NCI-H1092 treated with DMSO at 0.1 percent for 48 hours (cell line): ENCODE measurements around the gene RSBN1L.

Source experiments
- DNase-seq: peaks from one replicate; lab custom pipeline; 2025; lab: John Stamatoyannopoulos, UW

The RSBN1L gene

DNA sequence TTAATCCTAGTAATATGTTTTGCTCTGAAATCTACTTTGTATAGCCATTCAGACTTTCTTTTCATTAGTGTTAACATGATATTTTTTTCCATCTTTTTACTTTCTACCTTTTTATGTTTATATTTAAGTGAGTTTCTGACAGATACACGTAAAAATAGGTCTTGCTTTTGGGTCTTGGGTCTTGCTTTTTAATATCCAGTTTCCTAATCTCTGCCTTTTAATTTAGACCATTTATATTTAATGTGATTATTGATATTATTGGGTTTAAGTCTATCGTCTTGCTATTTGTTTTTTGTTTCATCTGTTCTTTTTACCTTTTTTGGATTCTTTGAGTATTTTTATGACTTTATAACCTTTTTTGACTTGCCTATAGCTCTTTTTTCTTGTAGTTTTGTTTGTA is 110.2 kb downstream of the RSBN1L start:
- no peak for DNase-seq

DNA sequence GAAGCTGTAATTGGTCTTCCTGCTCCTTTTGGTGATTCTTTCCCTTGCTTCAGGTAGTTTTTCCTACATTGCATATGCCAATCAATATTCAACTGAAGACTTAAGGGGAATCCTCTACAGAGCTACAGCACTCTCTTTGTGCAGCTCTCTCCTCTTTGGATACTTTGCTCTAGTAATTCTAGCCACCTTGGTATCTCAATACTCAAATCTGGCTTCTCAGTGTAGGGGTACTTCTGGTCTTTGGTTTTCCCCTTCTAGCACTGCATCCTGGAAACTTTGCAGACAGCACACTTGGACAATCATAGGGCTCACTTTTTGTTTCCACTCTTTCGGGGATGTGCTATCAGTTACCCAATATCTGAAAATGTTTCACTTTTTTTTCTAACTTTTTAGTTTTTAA is 112.3 kb downstream of the RSBN1L start:
- DNase-seq, result no peak

DNA sequence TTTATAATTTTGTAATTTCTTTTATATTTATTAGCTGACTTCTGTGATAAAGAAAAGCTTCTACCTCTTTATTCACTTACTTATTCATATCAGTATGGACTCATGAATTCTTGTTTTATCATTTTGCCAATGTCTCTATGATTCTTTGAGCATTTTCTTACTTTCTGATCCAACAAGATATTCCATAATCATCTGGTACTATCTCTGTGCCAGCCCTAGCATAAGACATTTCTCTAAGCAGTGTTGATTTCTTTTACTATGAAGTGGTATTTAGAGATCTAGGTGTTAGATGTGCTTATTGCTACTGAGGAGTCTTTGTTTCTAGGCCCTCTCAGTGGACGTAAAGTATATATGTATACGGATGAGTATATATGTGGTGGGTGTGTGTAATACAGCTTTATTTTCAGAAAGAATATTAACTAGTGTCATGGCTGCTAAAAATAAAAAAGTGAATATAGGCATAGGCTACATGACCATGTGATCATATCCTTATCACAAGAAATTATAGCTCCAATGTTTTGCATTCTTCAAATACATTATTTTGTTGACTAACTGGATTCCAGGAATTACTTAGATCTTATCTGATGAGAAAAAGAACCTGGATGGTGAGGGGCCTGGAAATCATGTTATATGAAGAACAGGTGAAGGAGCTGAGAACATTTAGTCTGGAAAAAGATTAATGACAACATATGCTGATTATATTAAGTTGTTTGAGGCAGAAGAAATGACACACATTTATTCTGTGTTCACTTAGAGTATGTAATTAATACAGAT is 115.4 kb downstream of the RSBN1L start:
- DNase-seq, result no peak

DNA sequence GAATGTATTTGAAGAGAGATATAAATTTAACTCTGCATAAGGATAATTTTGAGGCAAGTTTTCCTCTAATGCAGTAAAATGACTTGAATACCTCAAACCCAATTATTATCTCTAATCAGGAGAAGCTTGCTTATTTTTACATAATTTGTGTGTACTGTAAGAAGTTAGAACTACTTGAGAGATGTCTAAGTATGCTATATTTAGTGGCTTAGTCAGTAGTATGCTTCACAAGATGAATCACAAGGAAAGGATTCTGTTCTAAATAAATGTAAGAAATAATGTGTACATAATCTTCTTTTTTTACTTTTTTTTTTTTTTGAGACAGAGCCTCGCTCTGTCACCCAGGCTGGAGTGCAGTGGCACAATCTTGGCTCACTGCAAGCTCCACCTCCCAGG is 116.0 kb downstream of the RSBN1L start:
- DNase-seq, result no peak

DNA sequence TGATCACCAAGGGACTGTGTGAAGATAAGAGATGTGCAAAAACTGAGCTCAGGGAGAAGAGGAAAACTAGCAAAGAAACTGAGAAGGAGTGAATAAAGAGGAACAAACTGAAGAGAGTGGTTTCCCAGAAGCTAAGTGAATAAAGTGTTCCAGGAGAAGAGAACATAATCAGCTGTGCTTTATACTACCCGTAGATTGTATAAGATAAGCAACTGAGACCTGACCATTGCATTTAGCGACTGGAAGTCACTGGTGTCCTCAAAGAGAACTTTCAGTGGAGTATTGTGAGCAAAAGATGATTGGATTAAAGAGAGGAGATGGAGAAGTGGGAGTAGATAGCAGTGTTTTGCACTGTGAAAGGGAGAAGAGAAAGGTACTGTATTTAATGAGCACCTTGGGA is 116.9 kb downstream of the RSBN1L start:
- DNase-seq, result no peak

DNA sequence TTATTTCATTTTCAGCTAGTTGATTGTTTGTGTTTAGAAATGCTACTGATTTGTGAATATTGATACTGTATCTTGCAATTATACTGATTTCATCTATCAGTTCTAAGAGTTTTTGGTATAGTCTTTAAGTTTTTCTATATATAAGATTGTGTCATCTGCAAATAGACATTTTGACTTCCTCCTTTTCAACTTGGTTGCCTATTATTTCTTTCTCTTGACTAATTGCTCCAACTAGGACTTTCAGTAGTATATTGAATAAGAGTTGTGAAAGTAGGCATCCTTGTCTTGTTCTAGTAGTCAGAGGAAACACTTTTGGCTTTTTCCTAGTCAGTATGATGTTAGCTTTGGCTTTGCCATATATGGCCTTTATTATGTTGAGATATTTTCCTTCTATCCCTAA is 122.8 kb downstream of the RSBN1L start:
- no peak for DNase-seq

DNA sequence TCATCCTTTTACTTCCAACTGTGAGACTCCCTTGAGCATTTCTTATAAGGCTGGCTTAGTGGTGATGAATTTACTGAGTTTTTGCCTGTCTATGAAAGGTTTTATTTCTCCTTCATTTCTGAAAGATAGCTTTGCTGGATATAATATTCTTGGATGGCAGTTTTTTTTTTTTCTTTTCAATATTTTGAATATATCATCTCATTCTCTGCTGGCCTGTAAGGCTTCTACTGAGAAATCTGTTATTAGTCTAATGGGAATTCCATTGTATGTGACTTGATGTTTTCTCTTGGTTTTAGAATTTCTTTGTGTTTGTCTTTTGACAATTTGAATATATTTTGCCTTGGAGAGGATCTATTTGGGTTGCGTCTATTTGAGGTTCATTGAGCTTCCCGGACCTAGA is 124.7 kb downstream of the RSBN1L start:
- DNase-seq, result no peak

DNA sequence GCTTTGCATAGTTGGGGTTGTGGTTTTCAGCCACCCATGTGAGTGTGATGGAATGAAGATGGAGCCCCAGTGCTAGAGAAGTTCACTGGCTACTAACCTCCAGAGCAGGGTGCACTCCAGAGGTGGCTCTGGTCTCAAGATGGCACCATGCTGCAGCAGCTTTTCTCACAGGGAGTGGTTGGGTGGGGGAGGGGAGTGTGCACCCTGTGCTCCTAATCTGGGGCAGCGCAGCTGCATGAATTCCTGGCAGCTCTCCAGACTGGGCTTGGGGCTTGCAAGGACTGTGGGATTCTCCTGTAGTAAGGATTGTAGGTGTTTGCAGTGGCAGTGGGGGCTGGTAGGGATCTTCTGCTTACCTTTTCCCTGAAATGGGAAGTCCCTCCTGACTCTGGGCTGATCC is 126.0 kb downstream of the RSBN1L start:
- DNase-seq, result no peak

DNA sequence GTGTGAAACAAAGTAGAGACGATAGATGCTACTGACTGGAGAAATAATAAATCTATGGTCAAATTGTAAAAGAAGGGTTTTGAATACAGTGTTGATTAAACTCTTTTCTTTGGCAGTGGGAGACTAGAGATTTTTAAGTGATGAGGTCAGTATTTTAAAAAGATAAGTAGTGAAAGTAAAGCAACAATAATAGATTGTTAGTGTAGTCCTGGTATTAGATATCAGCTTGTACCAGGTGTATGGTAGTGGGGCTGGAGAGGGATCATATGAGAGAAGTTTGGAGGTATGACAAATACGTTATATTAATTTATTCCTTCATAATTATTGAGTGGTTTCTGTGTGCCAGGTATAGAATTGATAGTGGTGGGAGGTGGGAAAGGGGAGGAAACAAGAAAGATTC is 127.5 kb downstream of the RSBN1L start:
- DNase-seq, result no peak

DNA sequence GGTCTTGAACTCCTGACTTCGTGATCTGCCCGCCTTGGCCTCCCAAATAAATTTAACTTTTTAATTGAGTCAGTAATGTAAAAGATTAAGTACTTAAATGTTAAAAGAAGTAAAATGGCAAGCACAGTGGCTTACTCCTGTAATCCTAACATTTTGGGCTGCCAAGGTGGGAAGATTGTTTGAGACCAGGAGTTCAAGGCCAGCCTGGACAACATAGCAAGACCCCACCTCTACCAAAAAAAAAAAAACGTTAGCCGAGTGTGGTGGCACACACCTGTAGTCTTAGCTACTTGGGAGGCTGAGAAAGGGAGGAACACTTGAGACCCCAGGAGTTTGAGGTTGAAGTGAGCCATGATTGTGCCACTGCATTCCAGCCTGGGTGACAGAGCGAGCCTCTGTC is 128.4 kb downstream of the RSBN1L start:
- no peak for DNase-seq

DNA sequence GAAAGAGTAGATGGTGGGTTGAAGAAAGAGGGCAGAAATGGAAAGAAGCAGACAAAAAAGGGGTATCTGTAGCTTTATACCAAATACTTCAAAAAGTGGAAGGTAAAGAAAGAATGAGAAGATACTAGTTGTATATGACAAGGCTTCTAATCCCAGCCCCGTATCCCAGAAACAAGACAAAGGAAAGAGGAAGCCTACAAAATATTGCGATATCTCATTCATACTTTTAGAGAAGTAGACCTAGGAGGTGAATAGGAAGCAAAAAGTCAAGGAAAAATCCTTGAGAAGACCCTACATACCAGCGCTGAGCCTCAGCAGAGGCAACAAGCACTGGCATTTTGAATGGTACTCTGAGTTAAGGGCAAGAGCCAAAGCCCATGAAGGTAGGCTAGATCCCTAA is 128.9 kb downstream of the RSBN1L start:
- DNase-seq, result no peak

DNA sequence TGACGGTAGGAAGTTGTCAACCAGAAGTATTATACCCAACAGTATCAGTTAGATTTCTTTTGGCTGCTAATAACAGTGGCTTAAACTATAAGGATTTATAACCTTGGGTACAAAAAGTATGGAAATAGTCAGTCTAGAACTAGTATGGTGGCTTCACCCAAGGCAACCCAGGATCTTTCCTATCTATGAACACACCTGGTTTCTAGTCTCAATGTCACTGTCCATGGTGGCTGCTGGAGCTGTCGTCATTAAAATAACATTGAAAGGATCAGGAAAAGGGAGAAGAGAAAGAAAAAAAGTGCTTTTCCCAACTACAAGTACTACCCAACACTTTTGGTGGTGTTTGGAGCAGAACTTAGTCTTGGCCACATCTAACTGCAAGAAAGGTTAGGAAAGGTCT is 130.0 kb downstream of the RSBN1L start:
- no peak for DNase-seq

DNA sequence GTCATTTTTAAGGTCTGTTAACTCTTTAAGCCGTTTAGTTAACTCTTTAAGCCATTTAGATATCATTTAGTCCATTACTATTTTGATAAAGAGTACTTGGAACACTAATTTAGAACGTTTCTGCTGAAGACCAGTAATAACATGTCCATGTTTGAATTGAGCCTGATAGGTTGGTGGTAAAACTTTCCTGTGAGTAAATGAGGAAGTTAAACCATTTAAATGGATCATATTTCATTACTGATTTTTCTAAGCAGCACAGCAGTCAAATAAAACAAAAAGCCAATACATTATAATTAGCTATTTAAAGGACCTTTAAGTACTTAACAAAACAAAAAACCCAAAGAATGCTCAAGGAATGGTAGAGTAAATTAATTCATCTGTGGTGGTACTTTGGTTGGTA is 131.7 kb downstream of the RSBN1L start:
- no peak for DNase-seq

DNA sequence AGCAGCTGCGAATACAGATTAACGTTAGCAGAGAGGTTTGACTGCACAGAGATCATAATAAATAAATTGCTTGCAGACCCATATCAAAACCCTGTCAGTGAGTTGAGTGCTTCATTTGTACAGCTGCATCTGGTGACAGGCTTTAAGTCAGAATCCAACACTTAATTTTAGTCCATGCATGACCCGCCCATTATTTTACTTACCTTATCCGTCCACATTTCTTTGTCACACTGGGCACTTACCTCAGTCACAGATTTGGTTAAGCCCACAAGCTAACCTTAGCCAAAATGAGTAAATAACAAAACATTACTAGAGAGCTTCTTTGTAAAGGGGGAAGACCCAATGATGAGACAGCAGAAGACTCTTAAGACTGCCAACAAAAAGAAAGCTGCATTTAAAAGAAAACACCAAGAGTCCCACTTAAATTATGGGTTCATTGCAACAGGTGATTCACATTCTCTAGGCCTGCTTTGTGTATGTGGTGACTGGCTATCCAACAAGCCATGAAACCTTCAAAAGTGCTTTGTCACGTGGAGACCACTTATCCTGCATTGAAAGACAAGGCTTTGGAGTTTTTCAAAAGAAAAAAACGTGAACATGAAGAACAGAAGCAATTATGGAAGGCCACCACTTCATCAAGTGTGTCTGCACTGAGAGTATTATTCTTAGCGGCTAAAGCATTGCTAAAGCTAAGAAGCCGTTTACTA is 134.5 kb downstream of the RSBN1L start:
- DNase-seq, result peak; percentile 50

DNA sequence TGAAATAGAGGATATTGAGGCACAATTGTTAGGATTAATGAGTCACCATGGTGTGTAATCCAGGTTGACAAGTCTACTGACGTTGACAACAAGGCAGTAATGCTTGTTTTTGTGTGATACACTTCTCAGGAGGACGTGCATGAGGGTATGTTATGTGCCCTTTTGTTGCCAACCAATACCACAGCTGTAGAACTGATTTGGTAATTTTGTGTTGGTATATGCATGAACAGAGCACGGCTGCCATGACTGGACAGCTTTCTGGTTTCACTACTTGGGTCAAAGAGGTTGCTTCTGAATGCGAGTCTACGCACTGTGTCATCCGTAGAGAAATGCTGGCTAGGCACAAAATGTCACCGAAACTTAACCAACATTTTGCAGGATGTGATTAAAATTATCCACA is 135.2 kb downstream of the RSBN1L start:
- no peak for DNase-seq

DNA sequence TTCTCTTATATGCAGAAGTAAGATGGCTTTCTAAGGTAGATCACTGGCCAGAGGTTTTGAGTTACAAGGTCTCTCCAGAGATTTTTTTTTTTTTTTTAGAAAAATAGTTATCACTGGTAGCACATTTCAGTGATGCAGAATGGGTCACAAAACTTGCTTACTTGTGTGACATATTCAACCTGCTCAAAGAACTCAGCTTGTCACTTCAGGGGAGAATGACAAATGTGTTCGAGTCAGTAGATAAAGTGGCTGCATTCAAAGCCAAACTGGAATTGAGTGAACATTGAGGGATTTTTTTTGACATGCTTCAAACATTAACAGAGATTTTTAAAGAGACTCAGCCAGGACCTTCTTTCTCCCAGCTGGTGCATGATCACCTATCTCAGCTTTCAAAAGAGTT is 135.7 kb downstream of the RSBN1L start:
- no peak for DNase-seq
